Gastrocnemius medialis (tissue), 4 donors: ENCODE measurements around the gene ADARB2. TPM values are rescaled to one million over a fixed set of nuclear protein-coding genes. Genes with fewer than 3 reads are reported as not detected.

Source experiments
- ATAC-seq, 2 donors: fragments of 150-250 bp; one replicate each; pipeline ENCODE4 v1.9.1; 2016
- DNase-seq, 2 donors: peaks; one replicate each; pipeline ENCODE4 v3.0.0-alpha.2; 2019
- H3K27ac ChIP-seq, 4 donors: fragments of 200-600 bp; sonication (generic); 1 replicate in 1 of 4; 2 replicates in 3 of 4; pipeline ENCODE4 v1.5.1; 2016 to 2018; ENCODE audit warnings: mild to moderate bottlenecking in 2 of 4, moderate library complexity in 1 of 4
- H3K27me3 ChIP-seq, 3 donors: fragments of 200-600 bp; sonication (generic) in 2 of 3; 1 replicate in 1 of 3; 2 replicates in 2 of 3; pipeline versions ENCODE4 v1.5.1 to v1.6.0; 2016 to 2019; ENCODE audit warnings: mild to moderate bottlenecking in 1 of 3, moderate library complexity in 1 of 3
- H3K36me3 ChIP-seq, 2 donors: fragments of 200-600 bp; sonication (generic) in 1 of 2; one replicate each; pipeline ENCODE4 v1.5.1; 2017 to 2018
- H3K4me1 ChIP-seq, 2 donors: fragments of 200-600 bp; sonication (generic) in 1 of 2; one replicate each; pipeline ENCODE4 v1.5.1; 2016 to 2017; ENCODE audit warnings: mild to moderate bottlenecking in 2 of 2
- H3K4me3 ChIP-seq, 4 donors: fragments of 200-600 bp; sonication (generic) in 3 of 4; 1 replicate in 1 of 4; 2 replicates in 3 of 4; pipeline ENCODE4 v1.5.1; 2016 to 2019; ENCODE audit warnings: mild to moderate bottlenecking in 2 of 4
- H3K9me3 ChIP-seq, 3 donors: fragments of 200-600 bp; sonication (generic) in 2 of 3; 1 replicate in 1 of 3; 2 replicates in 2 of 3; pipeline ENCODE4 v1.5.1; 2016 to 2019
- POLR2A ChIP-seq, 2 donors: fragments of 450-650 bp; IDR thresholded peaks; one replicate each; pipeline ENCODE4 v1.6.1; 2017; ENCODE audit warnings: antibody characterized with exemption in 2 of 2, mild to moderate bottlenecking in 2 of 2, moderate library complexity in 2 of 2
- in situ Hi-C, 4 donors: fragments of 200-750 bp; cut with MboI; loops; one replicate each; pipeline versions ENCODE4 v1.15.0 to v1.8.0; 2017; ENCODE audit warnings: low sequenced_read_pairs in 4 of 4
- intact Hi-C: fragments of 100-400 bp; cut with DNase I; formaldehyde crosslinking; loops from one replicate; pipeline ENCODE4 v1.15.1; 2023; ENCODE audit warnings: low total_unique reads
- total RNA-seq, 4 donors: library from RNA; depleted of rRNA; stranded (reverse); fragments of >200 nt; gene quantifications; one replicate each; pipeline versions ENCODE4 v1.1.0 to v1.2.3, GENCODE V29; 2016
- TF ChIP-seq, protein P1 (sequence below), 5 experiments: fragments of 450-650 bp in 3 of 5; fragments of 200-600 bp in 2 of 5; sonication (generic) in 2 of 5; IDR thresholded peaks in 4 of 5; conservative IDR thresholded peaks in 1 of 5; 1 replicate in 4 of 5; 2 replicates in 1 of 5; pipeline ENCODE4 v1.5.1; 2016 to 2019; ENCODE audit warnings: antibody characterized with exemption in 5 of 5, mild to moderate bottlenecking in 3 of 5, moderate library complexity in 3 of 5

ADARB2 gene
- total RNA-seq, 4 donors from 2014 or later = 0.07 to 0.87 (median 0.10) TPM

- DNase-seq (no peak), ATAC-seq (no peak)
- no peak overlapping the region for H3K27ac ChIP-seq
- H3K36me3 ChIP-seq = no peaks in the 10 kb centered on the region
- H3K9me3 ChIP-seq = no peaks in the 10 kb centered on the region
- H3K4me1 ChIP-seq = no peaks in the 10 kb centered on the region
- intact Hi-C loops (no loop called here), in situ Hi-C loops (no loop called here)
- H3K27me3 ChIP-seq = no peaks in the 10 kb centered on the region
- TF ChIP-seq POLR2A (IDR thresholded peaks at IDR 0.05) = no peak
- TF ChIP-seq, protein P1, sequence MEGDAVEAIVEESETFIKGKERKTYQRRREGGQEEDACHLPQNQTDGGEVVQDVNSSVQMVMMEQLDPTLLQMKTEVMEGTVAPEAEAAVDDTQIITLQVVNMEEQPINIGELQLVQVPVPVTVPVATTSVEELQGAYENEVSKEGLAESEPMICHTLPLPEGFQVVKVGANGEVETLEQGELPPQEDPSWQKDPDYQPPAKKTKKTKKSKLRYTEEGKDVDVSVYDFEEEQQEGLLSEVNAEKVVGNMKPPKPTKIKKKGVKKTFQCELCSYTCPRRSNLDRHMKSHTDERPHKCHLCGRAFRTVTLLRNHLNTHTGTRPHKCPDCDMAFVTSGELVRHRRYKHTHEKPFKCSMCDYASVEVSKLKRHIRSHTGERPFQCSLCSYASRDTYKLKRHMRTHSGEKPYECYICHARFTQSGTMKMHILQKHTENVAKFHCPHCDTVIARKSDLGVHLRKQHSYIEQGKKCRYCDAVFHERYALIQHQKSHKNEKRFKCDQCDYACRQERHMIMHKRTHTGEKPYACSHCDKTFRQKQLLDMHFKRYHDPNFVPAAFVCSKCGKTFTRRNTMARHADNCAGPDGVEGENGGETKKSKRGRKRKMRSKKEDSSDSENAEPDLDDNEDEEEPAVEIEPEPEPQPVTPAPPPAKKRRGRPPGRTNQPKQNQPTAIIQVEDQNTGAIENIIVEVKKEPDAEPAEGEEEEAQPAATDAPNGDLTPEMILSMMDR (IDR thresholded peaks at IDR 0.05 in 4 of 5, conservative IDR thresholded peaks at IDR 0.05 in 1 of 5) = no peak
- H3K4me3 ChIP-seq = no peak overlapping the region
Measured at GRCh38 chr10:1536341-1536740, 201.0 kb downstream of the ADARB2 start.

GRCh38 chr10:1535301-1535965 lies 201.9 kb downstream of the ADARB2 start:
- H3K27me3 ChIP-seq = no peaks in the 10 kb centered on the region
- intact Hi-C loops = no loop called here
- TF ChIP-seq, protein P1 (IDR thresholded peaks at IDR 0.05 in 4 of 5, conservative IDR thresholded peaks at IDR 0.05 in 1 of 5) = no peak
- no peak for TF ChIP-seq POLR2A (IDR thresholded peaks at IDR 0.05)
- no peaks in the 10 kb centered on the region for H3K36me3 ChIP-seq
- DNase-seq (no peak), ATAC-seq (no peak)
- in situ Hi-C loops = no loop called here
- no peaks in the 10 kb centered on the region for H3K4me1 ChIP-seq
- H3K4me3 ChIP-seq = no peak overlapping the region
- no peaks in the 10 kb centered on the region for H3K9me3 ChIP-seq
- no peak overlapping the region for H3K27ac ChIP-seq

- no peak overlapping the region for H3K4me3 ChIP-seq
- H3K4me1 ChIP-seq = no peaks in the 10 kb centered on the region
- H3K27me3 ChIP-seq = no peaks in the 10 kb centered on the region
- no peak overlapping the region for H3K27ac ChIP-seq
- no peaks in the 10 kb centered on the region for H3K36me3 ChIP-seq
- TF ChIP-seq, protein P1 (IDR thresholded peaks at IDR 0.05 in 4 of 5, conservative IDR thresholded peaks at IDR 0.05 in 1 of 5) = no peak
- no peak for TF ChIP-seq POLR2A (IDR thresholded peaks at IDR 0.05)
- in situ Hi-C loops (no loop called here), intact Hi-C loops (no loop called here)
- H3K9me3 ChIP-seq = no peaks in the 10 kb centered on the region
- ATAC-seq = no peak
- DNase-seq = no peak
Measured at GRCh38 chr10:1534820-1535219, 202.5 kb downstream of the ADARB2 start.

DNA sequence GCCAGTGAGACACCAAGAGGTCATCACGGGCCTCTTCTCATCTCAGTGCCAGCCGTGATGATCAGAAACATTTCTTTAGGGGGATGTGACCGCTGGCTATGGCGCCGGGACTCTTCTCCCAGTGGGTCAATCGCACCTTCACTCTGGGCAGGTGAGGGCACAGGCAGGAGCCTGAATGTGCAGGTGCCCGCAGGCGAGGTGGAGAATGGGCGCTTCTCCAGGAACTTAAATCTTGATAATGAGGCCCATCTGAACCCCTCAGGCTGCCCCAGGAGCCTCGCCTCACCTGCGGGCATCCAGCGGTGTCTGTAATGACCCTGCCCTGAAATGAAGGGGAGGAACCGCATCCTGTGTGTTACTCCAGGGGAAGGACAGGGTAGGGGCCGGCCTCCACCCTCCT lies 204.7 kb downstream of the ADARB2 start:
- ATAC-seq = no peak
- no peak for DNase-seq
- intact Hi-C loops (no loop called here), in situ Hi-C loops (no loop called here)
- Histone ChIP-seq H3K27ac (no peak overlapping the region), H3K9me3 (no peaks in the 10 kb centered on the region), H3K4me1 (no peaks in the 10 kb centered on the region), H3K27me3 (no peaks in the 10 kb centered on the region), H3K4me3 (no peak overlapping the region), H3K36me3 (no peaks in the 10 kb centered on the region)
- TF ChIP-seq, protein P1 (IDR thresholded peaks at IDR 0.05 in 4 of 5, conservative IDR thresholded peaks at IDR 0.05 in 1 of 5) = no peak
- no peak for TF ChIP-seq POLR2A (IDR thresholded peaks at IDR 0.05)
